HUES48 (cell line): ENCODE results near the gene SVBP.

Experiments
- H3K27ac ChIP-seq: one replicate; pipeline ENCODE4 v1.7.0; 2013; ENCODE audit warnings: low read depth, low read length, inconsistent platforms
- H3K27me3 ChIP-seq: 2 replicates; pipeline ENCODE4 v1.6.1; 2013; ENCODE audit warnings: mild to moderate bottlenecking, low read length; ENCODE audit not compliant: control insufficient read depth, insufficient read depth
- H3K36me3 ChIP-seq: 2 replicates; pipeline ENCODE4 v1.6.1; 2013; ENCODE audit warnings: low read length; ENCODE audit not compliant: control insufficient read depth, insufficient read depth
- H3K4me1 ChIP-seq: 2 replicates; pipeline ENCODE4 v1.6.1; 2013; ENCODE audit warnings: mild to moderate bottlenecking, low read length; ENCODE audit not compliant: control insufficient read depth, insufficient read depth
- H3K4me3 ChIP-seq: 2 replicates; pipeline ENCODE4 v1.5.1; 2013; ENCODE audit warnings: mild to moderate bottlenecking, low read depth, low read length
- H3K9ac ChIP-seq: 2 replicates; pipeline ENCODE4 v1.6.1; 2013; ENCODE audit warnings: mild to moderate bottlenecking, low read depth, low read length, moderate library complexity
- H3K9me3 ChIP-seq: 2 replicates; pipeline ENCODE4 v1.6.1; 2013; ENCODE audit warnings: low read length; ENCODE audit not compliant: control insufficient read depth, insufficient read depth

Gene SVBP

GRCh38 chr1:42761567-42761966 is 55.6 kb downstream of the SVBP start:
- H3K4me1 ChIP-seq = peaks cover 15% of the 10 kb centered on the region; the same call in 1 of the 2 replicates
- no peaks in the 10 kb centered on the region for H3K27me3 ChIP-seq
- H3K9ac ChIP-seq = no peak overlapping the region
- no peak overlapping the region for H3K4me3 ChIP-seq
- H3K36me3 ChIP-seq = peaks cover 42% of the 10 kb centered on the region
- H3K27ac ChIP-seq = no peak overlapping the region
- no peaks in the 10 kb centered on the region for H3K9me3 ChIP-seq

GRCh38 chr1:42759114-42759513 is 58.1 kb downstream of the SVBP start:
- Histone ChIP-seq H3K9ac (no peak overlapping the region), H3K9me3 (no peaks in the 10 kb centered on the region), H3K27me3 (no peaks in the 10 kb centered on the region), H3K4me3 (no peak overlapping the region), H3K36me3 (peaks cover 67% of the 10 kb centered on the region), H3K27ac (no peak overlapping the region), H3K4me1 (no peaks in the 10 kb centered on the region)

GRCh38 chr1:42758641-42759040 is 58.6 kb downstream of the SVBP start:
- H3K9ac ChIP-seq = no peak overlapping the region
- H3K9me3 ChIP-seq = no peaks in the 10 kb centered on the region
- H3K4me1 ChIP-seq = no peaks in the 10 kb centered on the region
- H3K36me3 ChIP-seq = peaks cover 70% of the 10 kb centered on the region
- H3K27ac ChIP-seq = no peak overlapping the region
- no peak overlapping the region for H3K4me3 ChIP-seq
- no peaks in the 10 kb centered on the region for H3K27me3 ChIP-seq

GRCh38 chr1:42757892-42758275 is 59.3 kb downstream of the SVBP start:
- no peak overlapping the region for H3K9ac ChIP-seq
- no peak overlapping the region for H3K27ac ChIP-seq
- no peaks in the 10 kb centered on the region for H3K9me3 ChIP-seq
- no peak overlapping the region for H3K4me3 ChIP-seq
- H3K4me1 ChIP-seq = no peaks in the 10 kb centered on the region
- no peaks in the 10 kb centered on the region for H3K27me3 ChIP-seq
- peaks cover 77% of the 10 kb centered on the region for H3K36me3 ChIP-seq
